NOMO-1 (cell line): ENCODE results near the gene TLCD5.

Experiments
- DNase-seq, 2 experiments: peaks; one replicate each; lab custom pipeline; 2025; ENCODE audit not compliant: unreplicated experiment in 2 of 2; lab: John Stamatoyannopoulos, UW

The TLCD5 gene

DNA sequence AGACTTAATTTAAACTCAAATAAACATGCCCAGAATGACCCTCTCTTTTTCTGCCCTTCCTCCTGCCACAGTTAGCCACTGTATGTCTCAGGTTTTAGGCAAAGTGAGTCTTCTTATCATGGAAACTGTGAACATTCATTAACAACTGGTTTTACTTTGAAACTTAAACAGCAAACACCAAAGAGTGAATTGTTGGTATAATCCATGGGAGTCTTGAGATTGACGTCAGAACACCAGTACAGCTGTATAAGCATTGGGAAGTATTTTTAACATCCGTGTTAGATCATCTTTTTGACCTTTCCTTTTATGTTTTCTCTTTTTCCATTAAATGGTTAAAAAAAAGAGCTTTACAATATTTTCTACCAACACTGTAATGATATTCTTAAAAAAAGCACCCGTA is 50.0 kb downstream of the TLCD5 start:
- no peak for DNase-seq

DNA sequence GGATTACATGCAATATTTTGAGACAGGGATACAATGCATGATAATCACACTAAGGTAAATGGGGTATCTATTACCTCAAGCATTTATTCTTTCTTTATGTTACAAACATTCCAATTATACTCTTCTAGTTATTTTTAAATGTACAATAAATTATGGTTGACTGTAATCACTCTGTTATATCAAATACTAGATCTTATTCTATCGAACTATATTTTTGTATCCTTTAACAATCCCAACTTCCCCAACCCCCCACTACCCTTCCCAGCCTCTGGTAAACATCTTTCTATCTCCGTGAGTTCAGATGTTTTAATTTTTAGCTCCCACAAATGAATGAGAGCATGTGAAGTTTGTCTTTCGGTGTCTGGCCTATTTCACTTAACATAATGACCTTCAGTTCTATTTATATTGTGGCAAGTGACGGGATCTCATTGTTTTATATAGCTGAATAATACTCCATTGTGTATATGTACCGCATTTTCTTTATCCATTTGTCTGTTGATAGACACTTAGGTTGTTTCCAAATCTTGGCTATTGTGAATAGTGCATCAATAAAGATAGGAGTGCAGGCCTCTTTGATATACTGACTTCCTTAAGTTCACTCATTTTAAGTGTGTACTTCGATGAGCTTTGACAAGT is 51.6 kb downstream of the TLCD5 start:
- DNase-seq: no peak

DNA sequence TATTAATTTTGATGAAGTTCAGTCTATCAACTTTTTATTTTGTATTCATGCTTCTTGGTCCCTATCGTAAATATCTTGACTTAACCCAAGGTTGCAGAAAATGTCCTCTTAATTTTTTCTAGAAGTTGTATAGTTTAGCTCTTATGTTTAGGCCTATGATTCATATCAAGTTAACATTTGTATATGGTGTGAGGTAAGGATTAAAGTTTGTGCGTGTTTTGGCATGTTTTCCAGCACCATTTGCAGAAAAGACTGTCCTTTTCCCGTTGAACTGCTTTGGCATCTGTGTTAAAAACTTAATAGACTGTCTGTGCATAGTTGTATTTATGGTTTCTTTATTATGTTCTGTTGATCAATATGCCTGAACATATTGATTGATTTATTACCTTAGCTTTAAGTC is 53.4 kb downstream of the TLCD5 start:
- DNase-seq: no peak

DNA sequence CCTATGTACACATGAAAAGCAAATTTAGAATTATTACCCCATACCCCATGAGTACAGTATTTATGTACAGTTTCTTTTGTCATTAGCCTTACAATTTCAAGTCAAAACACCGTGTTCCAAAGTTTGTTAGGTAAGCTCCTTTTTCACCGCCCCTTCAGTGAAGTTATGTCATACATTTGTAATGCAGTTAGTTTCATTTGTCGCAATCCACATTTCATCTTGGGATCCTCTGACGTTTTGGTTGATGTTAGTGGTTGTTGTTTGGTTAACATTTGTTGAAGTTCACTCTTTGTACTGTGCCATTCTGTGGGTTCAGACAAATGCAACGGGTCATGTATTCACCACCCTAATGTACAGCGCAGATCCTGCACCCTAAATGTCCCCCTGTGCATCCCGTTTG is 56.3 kb downstream of the TLCD5 start:
- no peak for DNase-seq
